ENCODE results near the gene CBY1. TPM values are rescaled to one million over a fixed set of nuclear protein-coding genes. Genes with fewer than 3 reads are reported as not detected.
A peak's percentile ranks its signal among the peaks of the same experiment; 100 is the strongest.

The CBY1 gene
- total RNA-seq, 8 experiments from 2014 or later, result 18.7 to 42.4 (median 26.4) TPM

GRCh38 chr22:38698407-38699094 lies 42.1 kb downstream of the CBY1 start:
- Histone ChIP-seq H3K4me3 (peak overlapping the region; percentile 72 to 99 (median 83)), H3K27ac (no peak overlapping the region), H3K4me1 (replicated peaks in 1 of 2) (peaks cover 27 to 36% of the 10 kb centered on the region in 2 donors)
- 80 to 100% (median 93%) methylated on average over 1 to 9 of the region's 13 CpGs; no CpG with 5 or more reads in 1 of the 10 experiments for WGBS, 10 experiments
- no peak for ATAC-seq (replicated peaks in 6 of 8)
- in situ Hi-C loops (cut with MboI; ENCODE audit: low pct_unique_long_range_greater_than_20kb in 2 of 9, low sequenced_read_pairs in 9 of 9, unreplicated experiment in 9 of 9), result no loop called here

GRCh38 chr22:38699143-38699542 lies 42.7 kb downstream of the CBY1 start:
- WGBS, 10 experiments, result 31 to 100% (median 68%) methylated on average over 1 to 5 of the region's 5 CpGs; no CpG with 5 or more reads in 2 of the 10 experiments
- Histone ChIP-seq H3K4me1 (replicated peaks in 1 of 2) (peaks cover 27 to 36% of the 10 kb centered on the region in 2 donors), H3K4me3 (peak overlapping the region; percentile 72 to 99 (median 83)), H3K27ac (no peak overlapping the region)
- in situ Hi-C loops (cut with MboI; ENCODE audit: low pct_unique_long_range_greater_than_20kb in 2 of 9, low sequenced_read_pairs in 9 of 9, unreplicated experiment in 9 of 9), result no loop called here
- no peak for ATAC-seq (replicated peaks in 6 of 8)

GRCh38 chr22:38699784-38700183 lies 43.3 kb downstream of the CBY1 start:
- H3K4me3 ChIP-seq, result peak overlapping the region; percentile 72 to 99 (median 83)
- in situ Hi-C loops (cut with MboI; ENCODE audit: low pct_unique_long_range_greater_than_20kb in 2 of 9, low sequenced_read_pairs in 9 of 9, unreplicated experiment in 9 of 9), result no loop called here
- no peak for ATAC-seq (replicated peaks in 6 of 8)
- H3K4me1 ChIP-seq (replicated peaks in 1 of 2), result peaks cover 31 to 40% of the 10 kb centered on the region in 2 donors
- 0 to 18% (median 0%) methylated on average over 1 to 6 of the region's 6 CpGs; no CpG with 5 or more reads in 3 of the 10 experiments for WGBS, 10 experiments
- peak overlapping the region in 1 of 2 donors; percentile 92 for H3K27ac ChIP-seq

GRCh38 chr22:38700270-38700788 lies 43.9 kb downstream of the CBY1 start:
- peak in 3 of 8 experiments; percentile 37 to 45 (median 44) for ATAC-seq (replicated peaks in 6 of 8)
- Histone ChIP-seq H3K27ac (peak overlapping the region; percentile 90 to 92), H3K4me3 (peak overlapping the region; percentile 72 to 99 (median 83)), H3K4me1 (replicated peaks in 1 of 2) (peaks cover 32 to 41% of the 10 kb centered on the region in 2 donors)
- WGBS, 10 experiments, result 0 to 5% (median 0%) methylated on average over 3 to 15 of the region's 57 CpGs; no CpG with 5 or more reads in 4 of the 10 experiments
- in situ Hi-C loops (cut with MboI; ENCODE audit: low pct_unique_long_range_greater_than_20kb in 2 of 9, low sequenced_read_pairs in 9 of 9, unreplicated experiment in 9 of 9), result no loop called here

GRCh38 chr22:38700789-38701628 lies 44.6 kb downstream of the CBY1 start, which contains the start of gene JOSD1:
Gene JOSD1 (minus strand): TSS chr22:38700943. CDS start chr22:38699987, 956 bp downstream.
- Histone ChIP-seq H3K4me3 (peak within 1 kb of the TSS; percentile 72 to 99 (median 83)), H3K4me1 (replicated peaks in 1 of 2) (peaks cover 32 to 41% of the 10 kb centered on the region in 2 donors), H3K27ac (peak within 1 kb of the TSS; percentile 90 to 92)
- in situ Hi-C loops (cut with MboI; ENCODE audit: low pct_unique_long_range_greater_than_20kb in 2 of 9, low sequenced_read_pairs in 9 of 9, unreplicated experiment in 9 of 9), result no loop called here
- WGBS, 10 experiments, result 0 to 30% (median 3%) methylated on average over 2 to 21 of the region's 94 CpGs; no CpG with 5 or more reads in 5 of the 10 experiments
- ATAC-seq (replicated peaks in 6 of 8), result peak; percentile 35 to 52 (median 48)

- in situ Hi-C loops (cut with MboI; ENCODE audit: low pct_unique_long_range_greater_than_20kb in 2 of 9, low sequenced_read_pairs in 9 of 9, unreplicated experiment in 9 of 9), result no loop called here
- Histone ChIP-seq H3K4me3 (peak overlapping the region; percentile 29 to 37 (median 31)), H3K27ac (peak overlapping the region; percentile 50 to 60), H3K4me1 (replicated peaks in 1 of 2) (peaks cover 8 to 24% of the 10 kb centered on the region in 2 donors)
- WGBS, 10 experiments, result 0 to 39% (median 17%) methylated on average over 3 to 10 of the region's 10 CpGs
- ATAC-seq (replicated peaks in 6 of 8), result no peak
Measured at GRCh38 chr22:38704654-38705234, 48.3 kb downstream of the CBY1 start.

GRCh38 chr22:38705235-38706100 lies 49.0 kb downstream of the CBY1 start, which contains the start of gene GTPBP1:
Gene GTPBP1 (plus strand): TSS chr22:38705944. CDS start chr22:38705956, 12 bp downstream.
- Histone ChIP-seq H3K4me1 (replicated peaks in 1 of 2) (peaks cover 8 to 24% of the 10 kb centered on the region in 2 donors), H3K4me3 (peak within 1 kb of the TSS; percentile 73 to 93 (median 90)), H3K27ac (peak within 1 kb of the TSS; percentile 91)
- whole genome bisulfite sequencing, 10 experiments, result 0 to 3% (median 0%) methylated on average over 2 to 17 of the region's 55 CpGs; no CpG with 5 or more reads in 1 of the 10 experiments
- peak; percentile 72 to 85 (median 82) for ATAC-seq (replicated peaks in 6 of 8)
- in situ Hi-C loops (cut with MboI; ENCODE audit: low pct_unique_long_range_greater_than_20kb in 2 of 9, low sequenced_read_pairs in 9 of 9, unreplicated experiment in 9 of 9), result no loop called here

GRCh38 chr22:38706101-38706900 lies 49.9 kb downstream of the CBY1 start:
- peak; percentile 0 to 16 (median 12) for ATAC-seq (replicated peaks in 6 of 8)
- 0 to 10% (median 0%) methylated on average over 2 to 11 of the region's 80 CpGs; no CpG with 5 or more reads in 2 of the 10 experiments for WGBS, 10 experiments
- Histone ChIP-seq H3K27ac (peak overlapping the region; percentile 91), H3K4me1 (replicated peaks in 1 of 2) (peaks cover 8 to 24% of the 10 kb centered on the region in 2 donors), H3K4me3 (peak overlapping the region; percentile 73 to 93 (median 90))
- in situ Hi-C loops (cut with MboI; ENCODE audit: low pct_unique_long_range_greater_than_20kb in 2 of 9, low sequenced_read_pairs in 9 of 9, unreplicated experiment in 9 of 9), result no loop called here

- Histone ChIP-seq H3K4me1 (replicated peaks in 1 of 2) (peaks cover 8 to 20% of the 10 kb centered on the region in 2 donors), H3K4me3 (peak overlapping the region; percentile 73 to 93 (median 90)), H3K27ac (no peak overlapping the region)
- in situ Hi-C loops (cut with MboI; ENCODE audit: low pct_unique_long_range_greater_than_20kb in 2 of 9, low sequenced_read_pairs in 9 of 9, unreplicated experiment in 9 of 9), result no loop called here
- ATAC-seq (replicated peaks in 6 of 8), result no peak
- WGBS, 10 experiments, result 0 to 20% (median 0%) methylated on average over 1 to 4 of the region's 4 CpGs; no CpG with 5 or more reads in 1 of the 10 experiments
Measured at GRCh38 chr22:38706901-38707195, 50.4 kb downstream of the CBY1 start.

GRCh38 chr22:38707346-38707745 lies 50.9 kb downstream of the CBY1 start:
- in situ Hi-C loops (cut with MboI; ENCODE audit: low pct_unique_long_range_greater_than_20kb in 2 of 9, low sequenced_read_pairs in 9 of 9, unreplicated experiment in 9 of 9), result no loop called here
- 13 to 83% (median 55%) methylated on average over 1 to 2 of the region's 2 CpGs; no CpG with 5 or more reads in 2 of the 10 experiments for WGBS, 10 experiments
- Histone ChIP-seq H3K27ac (no peak overlapping the region), H3K4me3 (peak overlapping the region in 4 of 5 donors; percentile 73 to 93 (median 87)), H3K4me1 (replicated peaks in 1 of 2) (peaks cover 8 to 20% of the 10 kb centered on the region in 2 donors)
- no peak for ATAC-seq (replicated peaks in 6 of 8)

GRCh38 chr22:38707984-38708383 lies 51.5 kb downstream of the CBY1 start:
- ATAC-seq (replicated peaks in 6 of 8), result no peak
- no peak overlapping the region for H3K27ac ChIP-seq
- 67 to 100% (median 100%) methylated on average over 1 to 3 of the region's 3 CpGs; no CpG with 5 or more reads in 1 of the 10 experiments for WGBS, 10 experiments
- H3K4me3 ChIP-seq, result peak overlapping the region in 1 of 5 donors; percentile 91
- H3K4me1 ChIP-seq (replicated peaks in 1 of 2), result peaks cover 8 to 18% of the 10 kb centered on the region in 2 donors
- in situ Hi-C loops (cut with MboI; ENCODE audit: low pct_unique_long_range_greater_than_20kb in 2 of 9, low sequenced_read_pairs in 9 of 9, unreplicated experiment in 9 of 9), result no loop called here

Measured in motor neuron (in vitro differentiated cells).